HCT116 (cell line): ENCODE data around the gene ACACB.

ENCODE experiments used
- ATF3 ChIP-seq: IDR thresholded peaks from 2 replicates; pipeline ENCODE4 v1.6.1; 2012
- CEBPB ChIP-seq: IDR thresholded peaks from 2 replicates; pipeline ENCODE4 v1.6.1; 2012; ENCODE audit warnings: low read depth
- CTCF ChIP-seq, 3 experiments: fragments of 200-600 bp in 1 of 3; sonication (generic) in 1 of 3; IDR thresholded peaks in 2 of 3; conservative IDR thresholded peaks in 1 of 3; 2 replicates each; pipeline ENCODE4 v1.5.1; 2012 to 2017; ENCODE audit warnings: low read depth in 2 of 3, low read length in 2 of 3, antibody characterized with exemption in 1 of 3, borderline replicate concordance in 1 of 3, control low read depth in 1 of 3, mild to moderate bottlenecking in 1 of 3, mixed read lengths in 1 of 3, mixed run types in 1 of 3, moderate library complexity in 1 of 3; ENCODE audit not compliant: insufficient read depth in 1 of 3
- EGR1 ChIP-seq: IDR thresholded peaks from 2 replicates; pipeline ENCODE4 v1.6.1; 2012; ENCODE audit warnings: low read depth
- EZH2 ChIP-seq: fragments of 200-600 bp; sonication (generic); IDR thresholded peaks from 2 replicates; pipeline ENCODE4 v1.6.1; 2017; ENCODE audit warnings: antibody characterized with exemption, mixed run types
- FOSL1 ChIP-seq: IDR thresholded peaks from 2 replicates; pipeline ENCODE4 v1.6.1; 2012; ENCODE audit warnings: low read depth
- MAX ChIP-seq: IDR thresholded peaks from 2 replicates; pipeline ENCODE4 v1.6.1; 2012
- POLR2A ChIP-seq: IDR thresholded peaks from 2 replicates; pipeline ENCODE4 v1.7.0; 2011; ENCODE audit warnings: borderline replicate concordance; ENCODE audit not compliant: insufficient read depth, insufficient read length; ENCODE audit errors: extremely low read depth
- POLR2AphosphoS5 ChIP-seq: IDR thresholded peaks from 2 replicates; pipeline ENCODE4 v1.6.1; 2011; ENCODE audit warnings: mild to moderate bottlenecking, low read depth, low read length, moderate library complexity
- REST ChIP-seq: IDR thresholded peaks from 2 replicates; pipeline ENCODE4 v1.6.1; 2012; ENCODE audit warnings: low read depth
- YY1 ChIP-seq: IDR thresholded peaks from 2 replicates; pipeline ENCODE4 v1.6.1; 2011; ENCODE audit warnings: low read length, low read depth, moderate library complexity, mild to moderate bottlenecking; ENCODE audit not compliant: insufficient replicate concordance; ENCODE audit errors: extremely low read depth
- ZBTB33 ChIP-seq: IDR thresholded peaks from 2 replicates; pipeline ENCODE4 v1.6.1; 2011; ENCODE audit warnings: mild to moderate bottlenecking, low read length, moderate library complexity; ENCODE audit not compliant: insufficient replicate concordance; ENCODE audit errors: extremely low read depth
- ZNF274 ChIP-seq: fragments of 200-500 bp; sonication (Bioruptor generic); IDR thresholded peaks from 2 replicates; pipeline ENCODE4 v1.6.1; 2014; ENCODE audit warnings: mild to moderate bottlenecking, low read depth, low read length, inconsistent platforms

GRCh38 chr12:109308534-109309380 lies 192.4 kb downstream of the ACACB start, which contains the start of gene FOXN4:
- TF ChIP-seq CTCF (IDR thresholded peaks at IDR 0.05 in 2 of 3, conservative IDR thresholded peaks at IDR 0.05 in 1 of 3; ENCODE audit: borderline replicate concordance in 1 of 3, insufficient read depth in 1 of 3, low read depth in 2 of 3, low read length in 2 of 3): no peak
- TF ChIP-seq POLR2A: no peak
- TF ChIP-seq EGR1: no peak
- TF ChIP-seq FOSL1: no peak
- TF ChIP-seq ZNF274: no peak
- no peak for TF ChIP-seq ZBTB33
- TF ChIP-seq EZH2: no peak
- TF ChIP-seq MAX: no peak
- TF ChIP-seq POLR2AphosphoS5: no peak
- no peak for TF ChIP-seq ATF3
- peak; percentile 61 for TF ChIP-seq REST
- no peak for TF ChIP-seq YY1
- TF ChIP-seq CEBPB: no peak
